Measurements from ENCODE around the gene KCP. TPM values are rescaled to one million over a fixed set of nuclear protein-coding genes. Genes with fewer than 3 reads are reported as not detected.
"Not testable (repeated sequence)": the region's sequence is repeated elsewhere in the genome, so short reads cannot be mapped to it uniquely, and the experiment has no call there.

KCP gene
- total and polyA plus RNA-seq, 8 donors, result 0.73 to 2.3 (median 1.6) TPM; not detected in 5

GRCh38 chr7:128946936-128947830 is 36.7 kb upstream of the KCP start:
- TF ChIP-seq CTCF (IDR thresholded peaks at IDR 0.05), result no peak
- no peak for TF ChIP-seq EP300 (IDR thresholded peaks at IDR 0.05)
- no peak for TF ChIP-seq POLR2A (IDR thresholded peaks at IDR 0.05)
- no peak for TF ChIP-seq POLR2AphosphoS5 (IDR thresholded peaks at IDR 0.05)
- H3K27me3 ChIP-seq, result no peaks in the 10 kb centered on the region
- WGBS, 5 donors, result 78 to 88% (median 85%) methylated on average over 4 to 22 of the region's 22 CpGs

GRCh38 chr7:128945668-128946366 is 35.3 kb upstream of the KCP start:
- no peak overlapping the region for H3K27ac ChIP-seq
- no peak for TF ChIP-seq POLR2A (IDR thresholded peaks at IDR 0.05)
- no peak for TF ChIP-seq POLR2AphosphoS5 (IDR thresholded peaks at IDR 0.05)
- no peak for TF ChIP-seq CTCF (IDR thresholded peaks at IDR 0.05)
- TF ChIP-seq EP300 (IDR thresholded peaks at IDR 0.05), result no peak
- peaks cover 0 to 3% (median 0%) of the 10 kb centered on the region in 3 donors for H3K27me3 ChIP-seq
- intact Hi-C loops (cut with DNase I; ENCODE audit: low total_unique reads), result no loop called here
- no peaks in the 10 kb centered on the region for H3K9me3 ChIP-seq
- DNase-seq, result no peak
- H3K4me1 ChIP-seq, result peaks cover 0 to 5% (median 0%) of the 10 kb centered on the region in 4 donors
- peaks cover under 1 to 33% (median 19%) of the 10 kb centered on the region in 4 donors for H3K36me3 ChIP-seq
- H3K4me3 ChIP-seq, result no peak overlapping the region
- 85 to 90% (median 88%) methylated on average over 12 to 21 of the region's 21 CpGs for WGBS, 5 donors

More at GRCh38 chr7:128946936-128947830, 36.7 kb upstream of the KCP start:
- no peaks in the 10 kb centered on the region for H3K9me3 ChIP-seq
- intact Hi-C loops (cut with DNase I; ENCODE audit: low total_unique reads), result no loop called here
- H3K4me1 ChIP-seq, result no peaks in the 10 kb centered on the region
- H3K36me3 ChIP-seq, result peaks cover 2 to 46% (median 32%) of the 10 kb centered on the region in 4 donors
- DNase-seq, result no peak
- H3K4me3 ChIP-seq, result no peak overlapping the region
- H3K27ac ChIP-seq, result no peak overlapping the region

- peaks cover 0 to 14% (median 0%) of the 10 kb centered on the region in 3 donors for H3K27me3 ChIP-seq
- H3K4me1 ChIP-seq, result peaks cover 0 to 6% (median under 1%) of the 10 kb centered on the region in 4 donors
- intact Hi-C loops (cut with DNase I; ENCODE audit: low total_unique reads), result no loop called here
- H3K4me3 ChIP-seq, result no peak overlapping the region
- TF ChIP-seq CTCF (IDR thresholded peaks at IDR 0.05) (no peak), POLR2AphosphoS5 (IDR thresholded peaks at IDR 0.05) (no peak), EP300 (IDR thresholded peaks at IDR 0.05) (no peak), POLR2A (IDR thresholded peaks at IDR 0.05) (no peak)
- WGBS, 5 donors, result 75 to 80% (median 78%) methylated on average over 7 of the region's 7 CpGs
- DNase-seq, result no peak
- H3K9me3 ChIP-seq, result no peaks in the 10 kb centered on the region
- peaks cover 0 to 31% (median 19%) of the 10 kb centered on the region in 4 donors for H3K36me3 ChIP-seq
- no peak overlapping the region for H3K27ac ChIP-seq
Observed at GRCh38 chr7:128944487-128945236, 34.2 kb upstream of the KCP start.

- H3K27ac ChIP-seq; intact Hi-C loops (cut with DNase I; ENCODE audit: low total_unique reads); H3K9me3 ChIP-seq; DNase-seq; H3K4me3 ChIP-seq: not testable (repeated sequence)
- 84 to 96% (median 92%) methylated on average over 2 of the region's 2 CpGs for WGBS, 5 donors
- peaks cover 8 to 19% (median 12%) of the 10 kb centered on the region in 4 donors for H3K4me1 ChIP-seq
- H3K27me3 ChIP-seq, result peaks cover 0 to 28% (median 0%) of the 10 kb centered on the region in 3 donors
- peaks cover 0 to 26% (median 12%) of the 10 kb centered on the region in 4 donors for H3K36me3 ChIP-seq
Observed at GRCh38 chr7:128943251-128943650, 32.7 kb upstream of the KCP start.

Data from stomach (tissue), 9 donors.